ENCODE results near the gene CCDC194. TPM values are rescaled to one million over a fixed set of nuclear protein-coding genes. Genes with fewer than 3 reads are reported as not detected.

Gene CCDC194
- total RNA-seq, 1 experiment from 2014 or later, result not detected

GRCh38 chr19:17419154-17419620, 25.2 kb upstream of the CCDC194 start:
- Mint-ChIP-seq H3K4me3 (ENCODE audit: low read depth, unreplicated experiment) (peak overlapping the region; percentile 78), H3K4me1 (ENCODE audit: low read depth, unreplicated experiment) (no peaks in the 10 kb centered on the region), H3K27me3 (ENCODE audit: unreplicated experiment) (no peaks in the 10 kb centered on the region), H3K9me3 (ENCODE audit: low read depth, unreplicated experiment) (no peaks in the 10 kb centered on the region), H3K27ac (ENCODE audit: unreplicated experiment) (peak overlapping the region; percentile 64), H3K36me3 (ENCODE audit: insufficient read depth, unreplicated experiment) (peaks cover 21% of the 10 kb centered on the region)
- CTCF ChIA-PET, result interaction anchor here (0.5 to 1.1 kb wide), 5 partner anchors 11 to 312 kb away, joined by 3 to 5 read pairs (median 3); no protein-coding TSS in a partner anchor
- no peak for TF ChIP-seq CTCF (IDR thresholded peaks at IDR 0.05; ENCODE audit: unreplicated experiment)
- intact Hi-C loops (cut with micrococcal nuclease; ENCODE audit: unreplicated experiment), result no loop called here
- BruUV-seq (replicated peaks), result TSS peak; percentile 81
- DNase-seq, result no peak

- H3K9me3 Mint-ChIP-seq (ENCODE audit: low read depth, unreplicated experiment), result no peaks in the 10 kb centered on the region
- no TSS peak for BruUV-seq (replicated peaks)
- intact Hi-C loops (cut with micrococcal nuclease; ENCODE audit: unreplicated experiment), result no loop called here
- H3K36me3 Mint-ChIP-seq (ENCODE audit: insufficient read depth, unreplicated experiment), result peaks cover 21% of the 10 kb centered on the region
- peak overlapping the region; percentile 78 for H3K4me3 Mint-ChIP-seq (ENCODE audit: low read depth, unreplicated experiment)
- CTCF ChIA-PET, result no interaction called here
- no peak overlapping the region for H3K27ac Mint-ChIP-seq (ENCODE audit: unreplicated experiment)
- no peak for DNase-seq
- H3K27me3 Mint-ChIP-seq (ENCODE audit: unreplicated experiment), result no peaks in the 10 kb centered on the region
- H3K4me1 Mint-ChIP-seq (ENCODE audit: low read depth, unreplicated experiment), result no peaks in the 10 kb centered on the region
- no peak for TF ChIP-seq CTCF (IDR thresholded peaks at IDR 0.05; ENCODE audit: unreplicated experiment)
These were observed 24.7 kb upstream of the CCDC194 start for GRCh38 chr19:17418710-17419109.

GRCh38 chr19:17415121-17415520, 21.1 kb upstream of the CCDC194 start:
- no peaks in the 10 kb centered on the region for H3K9me3 Mint-ChIP-seq (ENCODE audit: low read depth, unreplicated experiment)
- H3K36me3 Mint-ChIP-seq (ENCODE audit: insufficient read depth, unreplicated experiment), result peaks cover 11% of the 10 kb centered on the region
- intact Hi-C loops (cut with micrococcal nuclease; ENCODE audit: unreplicated experiment), result no loop called here
- H3K27me3 Mint-ChIP-seq (ENCODE audit: unreplicated experiment), result peaks cover 21% of the 10 kb centered on the region
- H3K4me1 Mint-ChIP-seq (ENCODE audit: low read depth, unreplicated experiment), result no peaks in the 10 kb centered on the region
- no TSS peak for BruUV-seq (replicated peaks)
- CTCF ChIA-PET, result no interaction called here
- no peak for DNase-seq
- no peak for TF ChIP-seq CTCF (IDR thresholded peaks at IDR 0.05; ENCODE audit: unreplicated experiment)
- H3K4me3 Mint-ChIP-seq (ENCODE audit: low read depth, unreplicated experiment), result no peak overlapping the region
- no peak overlapping the region for H3K27ac Mint-ChIP-seq (ENCODE audit: unreplicated experiment)

GRCh38 chr19:17414097-17414496, 20.1 kb upstream of the CCDC194 start:
- no peaks in the 10 kb centered on the region for H3K9me3 Mint-ChIP-seq (ENCODE audit: low read depth, unreplicated experiment)
- TF ChIP-seq CTCF (IDR thresholded peaks at IDR 0.05; ENCODE audit: unreplicated experiment), result no peak
- no peaks in the 10 kb centered on the region for H3K4me1 Mint-ChIP-seq (ENCODE audit: low read depth, unreplicated experiment)
- no peak overlapping the region for H3K27ac Mint-ChIP-seq (ENCODE audit: unreplicated experiment)
- no peak for DNase-seq
- no peak overlapping the region for H3K4me3 Mint-ChIP-seq (ENCODE audit: low read depth, unreplicated experiment)
- peaks cover 1% of the 10 kb centered on the region for H3K36me3 Mint-ChIP-seq (ENCODE audit: insufficient read depth, unreplicated experiment)
- CTCF ChIA-PET, result no interaction called here
- intact Hi-C loops (cut with micrococcal nuclease; ENCODE audit: unreplicated experiment), result no loop called here
- no TSS peak for BruUV-seq (replicated peaks)
- H3K27me3 Mint-ChIP-seq (ENCODE audit: unreplicated experiment), result peaks cover 21% of the 10 kb centered on the region
